HFF-Myc (cell line): ENCODE data around the gene SUGP1.

Source experiments
- DNase-seq: peaks from one replicate; pipeline ENCODE4 v3.0.0-alpha.2; 2011; ENCODE audit warnings: low read depth; ENCODE audit errors: extremely low read depth
- H3K4me3 ChIP-seq: replicated peaks from 2 replicates; pipeline ENCODE4 v1.5.1; 2011; ENCODE audit warnings: low read depth, mild to moderate bottlenecking, control low read depth, low read length
- TF ChIP-seq, protein P1 (sequence below): IDR thresholded peaks from 2 replicates; pipeline ENCODE4 v1.5.1; 2012; ENCODE audit warnings: mild to moderate bottlenecking, low read depth, low read length, control low read depth; ENCODE audit errors: missing control alignments

Gene SUGP1

GRCh38 chr19:19276386-19276785 is 43.9 kb downstream of the SUGP1 start:
- no peak for DNase-seq
- TF ChIP-seq, protein P1, sequence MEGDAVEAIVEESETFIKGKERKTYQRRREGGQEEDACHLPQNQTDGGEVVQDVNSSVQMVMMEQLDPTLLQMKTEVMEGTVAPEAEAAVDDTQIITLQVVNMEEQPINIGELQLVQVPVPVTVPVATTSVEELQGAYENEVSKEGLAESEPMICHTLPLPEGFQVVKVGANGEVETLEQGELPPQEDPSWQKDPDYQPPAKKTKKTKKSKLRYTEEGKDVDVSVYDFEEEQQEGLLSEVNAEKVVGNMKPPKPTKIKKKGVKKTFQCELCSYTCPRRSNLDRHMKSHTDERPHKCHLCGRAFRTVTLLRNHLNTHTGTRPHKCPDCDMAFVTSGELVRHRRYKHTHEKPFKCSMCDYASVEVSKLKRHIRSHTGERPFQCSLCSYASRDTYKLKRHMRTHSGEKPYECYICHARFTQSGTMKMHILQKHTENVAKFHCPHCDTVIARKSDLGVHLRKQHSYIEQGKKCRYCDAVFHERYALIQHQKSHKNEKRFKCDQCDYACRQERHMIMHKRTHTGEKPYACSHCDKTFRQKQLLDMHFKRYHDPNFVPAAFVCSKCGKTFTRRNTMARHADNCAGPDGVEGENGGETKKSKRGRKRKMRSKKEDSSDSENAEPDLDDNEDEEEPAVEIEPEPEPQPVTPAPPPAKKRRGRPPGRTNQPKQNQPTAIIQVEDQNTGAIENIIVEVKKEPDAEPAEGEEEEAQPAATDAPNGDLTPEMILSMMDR = no peak
- H3K4me3 ChIP-seq = no peak overlapping the region

GRCh38 chr19:19274716-19275565 is 45.4 kb downstream of the SUGP1 start:
- no peak for DNase-seq
- no peak overlapping the region for H3K4me3 ChIP-seq
- TF ChIP-seq, protein P1 = no peak

DNA sequence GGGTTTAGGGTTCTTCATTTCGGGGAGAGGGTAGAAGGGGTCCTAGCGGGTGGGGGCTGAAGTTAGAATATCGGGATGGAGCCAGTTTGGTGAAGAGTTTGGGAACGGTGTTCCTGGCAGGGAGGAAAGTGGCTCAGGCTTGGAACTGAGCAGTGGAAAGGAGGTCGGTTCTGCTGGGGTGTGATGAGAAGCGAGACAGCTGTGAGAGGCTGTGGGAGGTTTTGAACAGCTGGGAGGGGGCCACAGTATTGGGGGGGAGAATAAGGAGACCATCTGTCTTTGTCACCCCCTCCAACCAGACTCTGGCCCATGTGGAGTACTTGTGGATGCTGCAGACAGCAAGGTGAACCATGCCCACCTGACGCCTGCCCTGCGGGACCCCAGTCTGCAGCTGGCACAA is 46.2 kb downstream of the SUGP1 start:
- TF ChIP-seq, protein P1 = no peak
- DNase-seq = no peak
- H3K4me3 ChIP-seq = no peak overlapping the region

GRCh38 chr19:19271828-19272599 is 48.3 kb downstream of the SUGP1 start:
- TF ChIP-seq, protein P1 = no peak
- H3K4me3 ChIP-seq = no peak overlapping the region
- DNase-seq = no peak

- TF ChIP-seq, protein P1 = no peak
- H3K4me3 ChIP-seq = no peak overlapping the region
- DNase-seq = no peak
These were observed 49.3 kb downstream of the SUGP1 start for GRCh38 chr19:19270749-19271571.

DNA sequence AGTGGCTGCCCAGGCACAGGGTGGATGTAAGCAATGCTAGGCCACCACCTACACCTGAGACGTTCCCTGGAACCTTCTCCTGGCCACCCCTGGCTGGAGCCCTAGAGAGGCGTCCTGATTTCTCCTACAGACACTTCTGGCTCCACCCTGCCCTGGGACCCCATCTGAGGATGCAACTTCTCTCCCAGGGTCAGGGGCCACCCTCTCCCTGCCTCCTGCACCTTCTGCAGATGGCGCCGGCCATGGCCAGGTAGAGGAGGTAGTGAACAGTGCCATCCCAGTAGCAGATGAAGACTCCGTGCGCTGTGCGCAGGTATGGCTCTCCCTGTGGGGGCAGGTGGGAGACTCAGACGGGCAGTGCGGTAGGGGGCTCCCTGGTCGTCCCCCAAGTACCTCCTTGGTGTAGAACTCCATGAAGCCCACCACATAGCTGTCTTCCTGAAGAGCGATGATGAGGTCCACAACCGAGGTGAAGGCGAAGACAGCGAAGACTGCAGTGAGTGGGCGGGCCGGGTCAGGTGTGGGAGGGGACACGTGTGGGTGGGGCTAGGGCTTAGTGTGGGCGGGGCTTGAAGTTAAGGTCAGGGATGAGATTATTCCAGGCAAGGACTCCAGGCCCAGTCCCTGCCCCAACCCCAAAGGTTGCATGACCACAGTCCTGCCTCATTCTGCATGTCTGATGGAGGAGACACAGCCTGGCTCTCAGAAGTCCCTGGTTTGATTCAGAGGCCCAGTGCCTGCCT is 50.2 kb downstream of the SUGP1 start:
- no peak overlapping the region for H3K4me3 ChIP-seq
- no peak for DNase-seq
- TF ChIP-seq, protein P1 = no peak
